H1 (cell line): ENCODE results near the gene ZNF367. TPM values are rescaled to one million over a fixed set of nuclear protein-coding genes. Genes with fewer than 3 reads are reported as not detected.

Experiments used
- CTCF ChIA-PET: fragments of 300-600 bp; sonication (Branson Sonifier 250); formaldehyde crosslinking; loops from one replicate; lab custom pipeline; 2021; ENCODE audit not compliant: partially characterized antibody; lab: Charles Lee
- POLR2A ChIA-PET: fragments of 300-600 bp; sonication (Branson Sonifier 250); formaldehyde crosslinking; loops from one replicate; lab custom pipeline; 2021; ENCODE audit warnings: inconsistent platforms; ENCODE audit not compliant: partially characterized antibody; lab: Charles Lee
- DNase-seq, 2 experiments: peaks; one replicate each; pipeline versions ENCODE4 v3.0.0 to v3.0.0-alpha.2; 2010 to 2022; ENCODE audit warnings: low spot score in 2 of 2, low read depth in 1 of 2, mixed read lengths in 1 of 2
- FAIRE-seq: peaks from 2 replicates; lab custom pipeline; 2011; peaks lifted over from hg19 to GRCh38; lab: Jason Lieb, UNC
- H2AFZ ChIP-seq: 2 replicates; pipeline ENCODE4 v1.8.1; 2012; ENCODE audit warnings: low read length, inconsistent platforms
- H2AK5ac ChIP-seq: 2 replicates; pipeline ENCODE4 v1.6.1; 2013; ENCODE audit warnings: low read depth, low read length
- H2BK120ac ChIP-seq: replicated peaks from 2 replicates; pipeline ENCODE3; 2013; ENCODE audit warnings: low read depth, low read length, inconsistent platforms
- H2BK12ac ChIP-seq: 2 replicates; pipeline ENCODE4 v1.6.1; 2013; ENCODE audit warnings: low read depth, low read length
- H2BK15ac ChIP-seq: 2 replicates; pipeline ENCODE4 v1.6.1; 2013; ENCODE audit warnings: low read length
- H2BK20ac ChIP-seq: 2 replicates; pipeline ENCODE4 v1.6.1; 2013; ENCODE audit warnings: low read length
- H2BK5ac ChIP-seq: 2 replicates; pipeline ENCODE4 v1.6.1; 2013; ENCODE audit warnings: low read depth, low read length
- H3K14ac ChIP-seq: 2 replicates; pipeline ENCODE4 v1.6.1; 2013; ENCODE audit warnings: inconsistent platforms; ENCODE audit not compliant: insufficient read length
- H3K18ac ChIP-seq: 2 replicates; pipeline ENCODE4 v1.6.1; 2013; ENCODE audit warnings: low read length; ENCODE audit errors: extremely low read depth
- H3K23ac ChIP-seq: 2 replicates; pipeline ENCODE4 v1.6.1; 2013; ENCODE audit warnings: inconsistent platforms; ENCODE audit not compliant: insufficient read length
- H3K23me2 ChIP-seq: 2 replicates; pipeline ENCODE4 v1.6.1; 2013; ENCODE audit warnings: low read depth, low read length
- H3K27ac ChIP-seq: 2 replicates; pipeline ENCODE4 v1.6.1; 2011; ENCODE audit warnings: low read depth, low read length, inconsistent platforms
- H3K27me3 ChIP-seq, 4 experiments: replicated peaks in 1 of 4; 1 replicate in 1 of 4; 2 replicates in 3 of 4; pipeline versions ENCODE4 v1.6.1 to v1.8.1; 2011 to 2013; ENCODE audit warnings: low read length in 3 of 4, mild to moderate bottlenecking in 3 of 4, inconsistent platforms in 2 of 4, mixed read lengths in 2 of 4, moderate library complexity in 1 of 4; ENCODE audit not compliant: control insufficient read depth in 3 of 4, insufficient read depth in 3 of 4; ENCODE audit errors: extremely low read depth in 1 of 4
- H3K36me3 ChIP-seq, 4 experiments: 2 replicates each; pipeline versions ENCODE4 v1.6.1 to v1.8.1; 2011 to 2013; ENCODE audit warnings: mild to moderate bottlenecking in 4 of 4, low read length in 3 of 4, moderate library complexity in 2 of 4, control low read depth in 1 of 4, inconsistent platforms in 1 of 4; ENCODE audit not compliant: insufficient read depth in 4 of 4, control insufficient read depth in 2 of 4
- H3K4ac ChIP-seq: replicated peaks from 2 replicates; pipeline ENCODE3; 2013; ENCODE audit warnings: low read length, low read depth, mixed read lengths, inconsistent platforms; ENCODE audit not compliant: insufficient read length
- H3K4me1 ChIP-seq, 4 experiments: replicated peaks in 1 of 4; 1 replicate in 1 of 4; 2 replicates in 3 of 4; pipeline versions ENCODE4 v1.6.1 to v1.8.1; 2011 to 2013; ENCODE audit warnings: low read length in 3 of 4, inconsistent platforms in 2 of 4, mixed read lengths in 1 of 4; ENCODE audit not compliant: insufficient read depth in 4 of 4, control insufficient read depth in 3 of 4
- H3K4me2 ChIP-seq, 2 experiments: 2 replicates each; pipeline versions ENCODE4 v1.6.1 to v1.8.1; 2011 to 2013; ENCODE audit warnings: low read depth in 2 of 2, low read length in 2 of 2, control low read depth in 1 of 2, inconsistent platforms in 1 of 2, mild to moderate bottlenecking in 1 of 2; ENCODE audit not compliant: insufficient read depth in 1 of 2
- H3K4me3 ChIP-seq, 4 experiments: fragments of 200-600, 300-600 bp in 1 of 4; sonication (generic), shearing (Covaris generic), sonication (Bioruptor Twin) in 1 of 4; 2 replicates each; pipeline versions ENCODE4 v1.5.1 to v1.8.1; 2011 to 2016; ENCODE audit warnings: low read length in 4 of 4, low read depth in 3 of 4, control low read depth in 2 of 4, inconsistent platforms in 2 of 4, mild to moderate bottlenecking in 2 of 4, mixed read lengths in 1 of 4, moderate library complexity in 1 of 4; ENCODE audit not compliant: insufficient read depth in 2 of 4; ENCODE audit errors: extremely low read depth in 1 of 4
- H3K56ac ChIP-seq: replicated peaks from 2 replicates; pipeline ENCODE3; 2013; ENCODE audit warnings: low read depth, mild to moderate bottlenecking, mixed read lengths, low read length, inconsistent platforms; ENCODE audit not compliant: insufficient read length
- H3K79me1 ChIP-seq: 2 replicates; pipeline ENCODE4 v1.6.1; 2013; ENCODE audit warnings: low read depth, low read length, control low read depth
- H3K79me2 ChIP-seq, 2 experiments: 2 replicates each; pipeline versions ENCODE4 v1.6.1 to v1.8.1; 2012 to 2013; ENCODE audit warnings: low read length in 2 of 2, mild to moderate bottlenecking in 2 of 2, inconsistent platforms in 1 of 2; ENCODE audit not compliant: insufficient read depth in 2 of 2, control insufficient read depth in 1 of 2
- H3K9ac ChIP-seq, 4 experiments: replicated peaks in 1 of 4; 1 replicate in 1 of 4; 2 replicates in 3 of 4; pipeline versions ENCODE4 v1.6.1 to v1.8.1; 2011 to 2013; ENCODE audit warnings: low read depth in 3 of 4, low read length in 3 of 4, control low read depth in 2 of 4, mild to moderate bottlenecking in 2 of 4, moderate library complexity in 2 of 4, inconsistent platforms in 1 of 4; ENCODE audit errors: extremely low read depth in 1 of 4
- H3K9me3 ChIP-seq, 2 experiments: 2 replicates each; pipeline versions ENCODE4 v1.6.1 to v1.8.1; 2012 to 2013; ENCODE audit warnings: mild to moderate bottlenecking in 2 of 2, moderate library complexity in 2 of 2, control low read depth in 1 of 2, inconsistent platforms in 1 of 2, low read depth in 1 of 2, low read length in 1 of 2, mixed read lengths in 1 of 2; ENCODE audit not compliant: insufficient read depth in 2 of 2
- H4K20me1 ChIP-seq, 2 experiments: replicated peaks in 1 of 2; 2 replicates each; pipeline versions ENCODE3 to v1.8.1; 2011 to 2013; ENCODE audit warnings: inconsistent platforms in 2 of 2, low read length in 2 of 2, mild to moderate bottlenecking in 1 of 2; ENCODE audit not compliant: insufficient read depth in 2 of 2, control insufficient read depth in 1 of 2
- H4K5ac ChIP-seq: 2 replicates; pipeline ENCODE4 v1.6.1; 2013; ENCODE audit warnings: low read length, low read depth, mixed read lengths, inconsistent platforms; ENCODE audit not compliant: insufficient read length
- H4K8ac ChIP-seq: 2 replicates; pipeline ENCODE4 v1.8.0; 2013; ENCODE audit warnings: mild to moderate bottlenecking, moderate library complexity, low read length, inconsistent platforms; ENCODE audit not compliant: insufficient read depth; ENCODE audit errors: extremely low read depth
- H4K91ac ChIP-seq: replicated peaks from 2 replicates; pipeline ENCODE3; 2013; ENCODE audit warnings: low read length, mixed read lengths, inconsistent platforms; ENCODE audit not compliant: insufficient read length
- ATF2 ChIP-seq: IDR thresholded peaks from 2 replicates; pipeline ENCODE4 v1.6.1; 2012; ENCODE audit warnings: low read length, inconsistent platforms
- CBX8 ChIP-seq: fragments of 300-800, 300-1000 bp; sonication (generic); IDR thresholded peaks from 2 replicates; pipeline ENCODE4 v1.7.1; 2016; ENCODE audit warnings: low read depth, low read length, borderline replicate concordance
- CHD2 ChIP-seq: IDR thresholded peaks from 2 replicates; pipeline ENCODE4 v1.6.1; 2012; ENCODE audit warnings: low read length, improper control_type of control experiment
- NANOG ChIP-seq: IDR thresholded peaks from 2 replicates; pipeline ENCODE4 v1.6.1; 2011; ENCODE audit warnings: low read length, low read depth, mild to moderate bottlenecking, inconsistent platforms; ENCODE audit not compliant: insufficient read depth, poor library complexity, severe bottlenecking
- NRF1 ChIP-seq: IDR thresholded peaks from 2 replicates; pipeline ENCODE4 v1.6.1; 2011; ENCODE audit warnings: mild to moderate bottlenecking, low read depth, low read length, improper control_type of control experiment
- POLR2A ChIP-seq, 2 experiments: IDR thresholded peaks; 1 replicate in 1 of 2; 2 replicates in 1 of 2; pipeline ENCODE4 v1.6.1; 2011; ENCODE audit warnings: low read depth in 2 of 2, low read length in 2 of 2, mild to moderate bottlenecking in 2 of 2; ENCODE audit errors: control extremely low read depth in 1 of 2
- POU5F1 ChIP-seq: IDR thresholded peaks from 2 replicates; pipeline ENCODE4 v1.6.1; 2011; ENCODE audit warnings: low read depth, mild to moderate bottlenecking, low read length, moderate library complexity
- SAP30 ChIP-seq: fragments of 300-600 bp; sonication (generic); IDR thresholded peaks from 2 replicates; pipeline ENCODE4 v1.7.1; 2012; ENCODE audit warnings: low read length, moderate library complexity, mild to moderate bottlenecking, inconsistent platforms; ENCODE audit not compliant: insufficient read depth, insufficient replicate concordance
- SIRT6 ChIP-seq: IDR thresholded peaks from one replicate; pipeline ENCODE4 v1.7.1; 2012; ENCODE audit warnings: low read length, inconsistent platforms
- SP1 ChIP-seq: IDR thresholded peaks from 2 replicates; pipeline ENCODE4 v1.6.1; 2011; ENCODE audit warnings: low read depth, low read length
- SP2 ChIP-seq: IDR thresholded peaks from 2 replicates; pipeline ENCODE4 v1.6.1; 2012; ENCODE audit warnings: mild to moderate bottlenecking, low read length, inconsistent platforms
- TAF7 ChIP-seq: optimal IDR thresholded peaks from 2 replicates; pipeline ENCODE3; 2011; ENCODE audit warnings: low read depth, mild to moderate bottlenecking, inconsistent platforms, low read length, moderate library complexity, borderline replicate concordance
- polyA plus RNA-seq, 7 experiments: library from polyadenylated mRNA; depleted of rRNA in 3 of 7; stranded (reverse) in 5 of 7; unstranded in 2 of 7; fragments of >200 nt in 5 of 7; fragments of 200-250 nt in 2 of 7; gene quantifications; 1 replicate in 5 of 7; 2 replicates in 1 of 7; 4 replicates in 1 of 7; pipeline versions ENCODE4 v1.2.1 to v1.2.3, GENCODE V29; 2011 to 2013; ENCODE audit warnings: missing spikeins in 2 of 7, mixed read lengths in 2 of 7
- total RNA-seq: library from RNA; stranded (reverse); fragmentation: NEBNext Ultra II Directional; extraction: Animal tissue kit (Norgen Biotek cat#: 25700); gene quantifications from 2 replicates; pipeline ENCODE4 v1.2.1, GENCODE V29; 2021

The ZNF367 gene
- total and polyA plus RNA-seq, 2 of the 8 experiments (the other 6 are each of a cell fraction or from before 2014, with no cell fraction given), result 2.2 to 8.2 TPM

GRCh38 chr9:96386157-96386556 lies 32.0 kb downstream of the ZNF367 start:
- Histone ChIP-seq H4K91ac (no peak overlapping the region), H3K23ac (no peak overlapping the region), H3K27ac (no peak overlapping the region), H3K4ac (no peak overlapping the region), H3K56ac (no peak overlapping the region), H3K79me1 (no peaks in the 10 kb centered on the region), H4K8ac (no peak overlapping the region), H2BK5ac (no peak overlapping the region), H3K4me2 (no peak overlapping the region), H3K36me3 (peaks cover 1 to 45% (median 26%) of the 10 kb centered on the region in 4 experiments), H3K18ac (no peak overlapping the region), H3K4me3 (no peak overlapping the region), H3K23me2 (peaks cover 4% of the 10 kb centered on the region; the same call in 1 of the 2 replicates), H3K4me1 (peaks cover 0 to 5% (median 1%) of the 10 kb centered on the region in 4 experiments; a peak in 3 of 7 replicates), H3K9me3 (no peaks in the 10 kb centered on the region), H3K27me3 (no peaks in the 10 kb centered on the region), H4K5ac (no peak overlapping the region), H3K9ac (no peak overlapping the region), H3K79me2 (no peaks in the 10 kb centered on the region), H2BK120ac (no peak overlapping the region), H2AFZ (no peak overlapping the region), H2BK15ac (no peak overlapping the region), H2BK12ac (no peak overlapping the region), H2AK5ac (no peak overlapping the region), H4K20me1 (peaks cover 0 to 1% of the 10 kb centered on the region in 2 experiments), H2BK20ac (no peak overlapping the region), H3K14ac (no peak overlapping the region)
- FAIRE-seq (no peak), DNase-seq (no peak)
- TF ChIP-seq SP2 (no peak), SAP30 (no peak), CHD2 (no peak), ATF2 (no peak), CBX8 (no peak), NANOG (no peak), SP1 (no peak), POLR2A (IDR thresholded peaks at IDR 0.05; ENCODE audit: control extremely low read depth in 1 of 2, low read depth in 2 of 2, low read length in 2 of 2) (no peak), TAF7 (no peak), POU5F1 (no peak), NRF1 (no peak), SIRT6 (no peak)
- ChIA-PET POLR2A (no interaction called here), CTCF (interaction anchor here (0.6 to 1.0 kb wide), 2 partner anchors 11 to 280 kb away, joined by 3 to 4 read pairs; no protein-coding TSS in a partner anchor)
